Body of pancreas (tissue), 4 donors: ENCODE measurements around the gene PCDHGA12. TPM values are rescaled to one million over a fixed set of nuclear protein-coding genes. Genes with fewer than 3 reads are reported as not detected.

Experiments used
- ATAC-seq: fragments of 150-250 bp; one replicate; pipeline ENCODE4 v1.9.1; 2016
- DNase-seq, 4 donors: peaks; one replicate each; pipeline ENCODE4 v3.0.0-alpha.2; 2019
- H3K27ac ChIP-seq, 4 donors: fragments of 200-600 bp; sonication (generic); 1 replicate in 3 of 4; 2 replicates in 1 of 4; pipeline versions ENCODE4 v1.5.1 to v1.6.1; 2016 to 2019; ENCODE audit warnings: mild to moderate bottlenecking in 1 of 4, mixed read lengths in 1 of 4, moderate library complexity in 1 of 4
- H3K27me3 ChIP-seq, 2 donors: fragments of 200-600 bp; sonication (generic); one replicate each; pipeline ENCODE4 v1.6.0; 2016; ENCODE audit warnings: mild to moderate bottlenecking in 1 of 2
- H3K36me3 ChIP-seq, 2 donors: fragments of 200-600 bp; sonication (generic); replicated peaks in 1 of 2; 2 replicates each; pipeline ENCODE4 v1.5.1; 2016; ENCODE audit warnings: low read depth in 2 of 2; ENCODE audit not compliant: insufficient read depth in 1 of 2
- H3K4me1 ChIP-seq: fragments of 200-600 bp; sonication (generic); one replicate; pipeline ENCODE4 v1.6.0; 2016
- H3K4me3 ChIP-seq, 2 donors: fragments of 200-600 bp; sonication (generic); 1 replicate in 1 of 2; 2 replicates in 1 of 2; pipeline ENCODE4 v1.5.1; 2016 to 2019
- H3K9me3 ChIP-seq, 3 donors: fragments of 200-600 bp; sonication (generic); 1 replicate in 2 of 3; 2 replicates in 1 of 3; pipeline ENCODE4 v1.5.1; 2016
- CTCF ChIP-seq, 7 experiments: fragments of 450-650 bp in 4 of 7; fragments of 200-600 bp in 3 of 7; sonication (generic) in 3 of 7; IDR thresholded peaks; one replicate each; pipeline ENCODE4 v1.5.1; 2016 to 2019; ENCODE audit warnings: antibody characterized with exemption in 7 of 7
- POLR2A ChIP-seq, 3 donors: fragments of 450-650 bp; IDR thresholded peaks; one replicate each; pipeline ENCODE4 v1.6.1; 2016; ENCODE audit warnings: antibody characterized with exemption in 3 of 3, mild to moderate bottlenecking in 2 of 3
- WGBS, 2 donors: methylation state at CpG; one replicate each; pipeline ENCODE4 v1.1.5; 2017; 5-methylcytosine and 5-hydroxymethylcytosine counted together
- intact Hi-C: fragments of 100-400 bp; cut with DNase I; formaldehyde crosslinking; loops from one replicate; pipeline ENCODE4 v1.15.1; 2023
- total RNA-seq, 2 donors: library from RNA; depleted of rRNA; stranded (reverse); fragments of >200 nt; gene quantifications; one replicate each; pipeline ENCODE4 v1.1.0, GENCODE V29; 2016

The PCDHGA12 gene
- total RNA-seq, 2 donors from 2014 or later: 5.3 to 5.4 TPM

GRCh38 chr5:141465351-141465750 lies 35.0 kb downstream of the PCDHGA12 start:
- DNase-seq (no peak), ATAC-seq (no peak)
- H3K36me3 ChIP-seq: no peaks in the 10 kb centered on the region
- H3K9me3 ChIP-seq: no peaks in the 10 kb centered on the region
- H3K27me3 ChIP-seq: no peaks in the 10 kb centered on the region
- intact Hi-C loops: no loop called here
- no peak overlapping the region for H3K4me3 ChIP-seq
- no peak overlapping the region for H3K27ac ChIP-seq
- 91 to 98% methylated on average over 3 of the region's 3 CpGs for WGBS, 2 donors
- no peak for TF ChIP-seq POLR2A (IDR thresholded peaks at IDR 0.05)
- TF ChIP-seq CTCF (IDR thresholded peaks at IDR 0.05): no peak
- H3K4me1 ChIP-seq: no peaks in the 10 kb centered on the region

- Histone ChIP-seq H3K27ac (peak within 1 kb of the TSS; percentile 81 to 87 (median 84)), H3K4me3 (peak within 1 kb of the TSS; percentile 23 to 33), H3K36me3 (no peaks in the 10 kb centered on the region), H3K4me1 (peaks cover 29% of the 10 kb centered on the region), H3K27me3 (no peaks in the 10 kb centered on the region), H3K9me3 (no peaks in the 10 kb centered on the region)
- DNase-seq (peak; percentile 90 to 95 (median 95)), ATAC-seq (peak; percentile 99)
- intact Hi-C loops: no loop called here
- 0 to 1% methylated on average over 9 to 28 of the region's 28 CpGs for WGBS, 2 donors
- TF ChIP-seq POLR2A (IDR thresholded peaks at IDR 0.05): peak; percentile 74 to 87 (median 86)
- peak in 4 of 7 experiments; percentile 15 to 51 (median 32) for TF ChIP-seq CTCF (IDR thresholded peaks at IDR 0.05)
These were observed 45.4 kb downstream of the PCDHGA12 start, which contains the start of gene PCDHGC3 for GRCh38 chr5:141475625-141476131. Gene PCDHGC3 (plus strand): TSS chr5:141475966. CDS start chr5:141476117, 151 bp downstream.

GRCh38 chr5:141476132-141476911 lies 46.0 kb downstream of the PCDHGA12 start:
- Histone ChIP-seq H3K4me3 (peak overlapping the region; percentile 23 to 33), H3K36me3 (no peaks in the 10 kb centered on the region), H3K27me3 (no peaks in the 10 kb centered on the region), H3K4me1 (peaks cover 29% of the 10 kb centered on the region), H3K9me3 (no peaks in the 10 kb centered on the region), H3K27ac (peak overlapping the region; percentile 81 to 87 (median 84))
- peak; percentile 47 for ATAC-seq
- WGBS, 2 donors: 0 to 6% methylated on average over 12 to 58 of the region's 58 CpGs
- TF ChIP-seq POLR2A (IDR thresholded peaks at IDR 0.05) (peak in 2 of 3 donors; percentile 22 to 28), CTCF (IDR thresholded peaks at IDR 0.05) (no peak)
- DNase-seq: peak; percentile 52 to 70 (median 58)
- intact Hi-C loops: no loop called here

- ATAC-seq (no peak), DNase-seq (no peak)
- Histone ChIP-seq H3K36me3 (no peaks in the 10 kb centered on the region), H3K4me3 (no peak overlapping the region), H3K27me3 (no peaks in the 10 kb centered on the region), H3K4me1 (peaks cover 29% of the 10 kb centered on the region), H3K27ac (no peak overlapping the region), H3K9me3 (no peaks in the 10 kb centered on the region)
- intact Hi-C loops: no loop called here
- 42 to 59% methylated on average over 20 to 24 of the region's 24 CpGs for WGBS, 2 donors
- TF ChIP-seq CTCF (IDR thresholded peaks at IDR 0.05) (no peak), POLR2A (IDR thresholded peaks at IDR 0.05) (no peak)
These were observed 46.8 kb downstream of the PCDHGA12 start for GRCh38 chr5:141477044-141477575.
